HCT116 (cell line): ENCODE data around the gene MICALL1. TPM values are rescaled to one million over a fixed set of nuclear protein-coding genes. Genes with fewer than 3 reads are reported as not detected.

Source experiments
- ATAC-seq: fragments of 200-7000 bp; cut with Tn5 transposase; 2 replicates; pipeline ENCODE4 v1.9.1; 2020; ENCODE audit warnings: mild to moderate bottlenecking, moderate library complexity
- BruUV-seq: library from RNA; stranded (reverse); fragments of 400-500 nt; replicated peaks from 2 replicates; lab custom pipeline; 2021; lab: Mats Ljungman, UMichigan
- CTCF ChIA-PET: fragments of 300-600 bp; sonication (Branson Sonifier 250); formaldehyde crosslinking; loops from one replicate; lab custom pipeline; 2021; ENCODE audit warnings: antibody characterized with exemption; lab: Charles Lee
- POLR2A ChIA-PET: fragments of 300-600, 350-600 bp; sonication (Branson Sonifier 250); formaldehyde crosslinking; loops from one replicate; lab custom pipeline; 2021; ENCODE audit warnings: antibody characterized with exemption; lab: Charles Lee
- RAD21 ChIA-PET, 2 experiments: fragments of 300-600 bp; sonication (Branson Sonifier 250); formaldehyde crosslinking; loops; one replicate each; lab custom pipeline; 2023; ENCODE audit warnings: low total read pairs in 2 of 2; ENCODE audit not compliant: uncharacterized antibody in 2 of 2, unreplicated experiment in 2 of 2, low non-redundant PET in 1 of 2; lab: Charles Lee
- DNase-seq: peaks from one replicate; pipeline ENCODE4 v3.0.0-alpha.2; 2010; ENCODE audit warnings: low read depth, low spot score
- H2AFZ ChIP-seq: fragments of 200-600 bp; shearing (Covaris generic), sonication (generic); 2 replicates; pipeline ENCODE4 v1.6.1; 2017; ENCODE audit warnings: low read depth, mixed run types, mixed read lengths, antibody characterized with exemption, low read length; ENCODE audit not compliant: poor library complexity, severe bottlenecking
- H3K27ac ChIP-seq: 2 replicates; pipeline ENCODE4 v1.5.1; 2012; ENCODE audit warnings: low read depth, low read length
- H3K27me3 ChIP-seq: fragments of 200-600 bp; sonication (generic); 2 replicates; pipeline ENCODE4 v1.6.1; 2016; ENCODE audit warnings: mixed run types, low read length, mixed read lengths; ENCODE audit not compliant: insufficient read depth
- H3K36me3 ChIP-seq, 2 experiments: fragments of 200-500 bp in 1 of 2; fragments of 200-600 bp in 1 of 2; sonication (Bioruptor generic) in 1 of 2; sonication (generic) in 1 of 2; 2 replicates each; pipeline versions ENCODE4 v1.5.1 to v1.6.1; 2014 to 2016; ENCODE audit warnings: low read length in 2 of 2, inconsistent platforms in 1 of 2, mixed read lengths in 1 of 2, mixed run types in 1 of 2; ENCODE audit not compliant: insufficient read depth in 2 of 2, control insufficient read depth in 1 of 2
- H3K4me1 ChIP-seq, 2 experiments: fragments of 200-600 bp in 1 of 2; sonication (generic) in 1 of 2; 2 replicates each; pipeline versions ENCODE4 v1.5.1 to v1.6.1; 2012 to 2017; ENCODE audit warnings: low read length in 2 of 2, inconsistent platforms in 1 of 2, mild to moderate bottlenecking in 1 of 2, mixed read lengths in 1 of 2, mixed run types in 1 of 2, moderate library complexity in 1 of 2; ENCODE audit not compliant: insufficient read depth in 2 of 2, control insufficient read depth in 1 of 2
- H3K4me2 ChIP-seq: fragments of 200-600 bp; sonication (generic); 2 replicates; pipeline ENCODE4 v1.6.1; 2017; ENCODE audit warnings: mixed run types, low read length, mixed read lengths
- H3K4me3 ChIP-seq, 2 experiments: fragments of 200-600 bp in 1 of 2; sonication (generic) in 1 of 2; replicated peaks in 1 of 2; 2 replicates each; pipeline ENCODE4 v1.5.1; 2011 to 2016; ENCODE audit warnings: low read length in 2 of 2, control low read depth in 1 of 2, low read depth in 1 of 2, mild to moderate bottlenecking in 1 of 2, mixed read lengths in 1 of 2, mixed run types in 1 of 2
- H3K79me2 ChIP-seq: fragments of 200-600 bp; sonication (generic); 2 replicates; pipeline ENCODE4 v1.6.1; 2017; ENCODE audit warnings: mild to moderate bottlenecking, mixed run types, low read length, moderate library complexity, mixed read lengths; ENCODE audit not compliant: insufficient read depth
- H3K9ac ChIP-seq: fragments of 200-600 bp; sonication (generic); 2 replicates; pipeline ENCODE4 v1.6.1; 2016; ENCODE audit warnings: low read length, mixed read lengths
- H3K9me2 ChIP-seq: fragments of 200-600 bp; sonication (generic), shearing (Covaris generic); 2 replicates; pipeline ENCODE4 v1.6.1; 2017; ENCODE audit warnings: mixed run types, mild to moderate bottlenecking, moderate library complexity; ENCODE audit not compliant: insufficient read depth
- H3K9me3 ChIP-seq, 2 experiments: fragments of 200-500 bp in 1 of 2; fragments of 200-600 bp in 1 of 2; sonication (Bioruptor generic) in 1 of 2; sonication (generic) in 1 of 2; 2 replicates each; pipeline ENCODE4 v1.6.1; 2014 to 2017; ENCODE audit warnings: low read length in 2 of 2, mixed read lengths in 2 of 2, inconsistent platforms in 1 of 2, low read depth in 1 of 2, mild to moderate bottlenecking in 1 of 2, mixed run types in 1 of 2, moderate library complexity in 1 of 2; ENCODE audit not compliant: control insufficient read depth in 1 of 2, insufficient read depth in 1 of 2
- H4K20me1 ChIP-seq: fragments of 200-600 bp; sonication (generic), shearing (Covaris generic); 2 replicates; pipeline ENCODE4 v1.6.1; 2017; ENCODE audit warnings: mixed run types, mild to moderate bottlenecking, moderate library complexity; ENCODE audit not compliant: insufficient read depth
- CTCF ChIP-seq, 3 experiments: fragments of 200-600 bp in 1 of 3; sonication (generic) in 1 of 3; IDR thresholded peaks in 2 of 3; conservative IDR thresholded peaks in 1 of 3; 2 replicates each; pipeline ENCODE4 v1.5.1; 2012 to 2017; ENCODE audit warnings: low read depth in 2 of 3, low read length in 2 of 3, antibody characterized with exemption in 1 of 3, borderline replicate concordance in 1 of 3, control low read depth in 1 of 3, mild to moderate bottlenecking in 1 of 3, mixed read lengths in 1 of 3, mixed run types in 1 of 3, moderate library complexity in 1 of 3; ENCODE audit not compliant: insufficient read depth in 1 of 3
- EGR1 ChIP-seq: IDR thresholded peaks from 2 replicates; pipeline ENCODE4 v1.6.1; 2012; ENCODE audit warnings: low read depth
- ELF1 ChIP-seq: IDR thresholded peaks from 2 replicates; pipeline ENCODE4 v1.6.1; 2012; ENCODE audit warnings: low read depth, borderline replicate concordance
- FOSL1 ChIP-seq: IDR thresholded peaks from 2 replicates; pipeline ENCODE4 v1.6.1; 2012; ENCODE audit warnings: low read depth
- TCF7L2 ChIP-seq: IDR thresholded peaks from 2 replicates; pipeline ENCODE4 v1.7.0; 2011; ENCODE audit warnings: borderline replicate concordance, inconsistent platforms; ENCODE audit not compliant: insufficient read depth, insufficient read length; ENCODE audit errors: extremely low read depth
- YY1 ChIP-seq: IDR thresholded peaks from 2 replicates; pipeline ENCODE4 v1.6.1; 2011; ENCODE audit warnings: low read length, low read depth, moderate library complexity, mild to moderate bottlenecking; ENCODE audit not compliant: insufficient replicate concordance; ENCODE audit errors: extremely low read depth
- ZFX ChIP-seq: fragments of 450-650 bp; IDR thresholded peaks from 2 replicates; pipeline ENCODE4 v1.6.1; 2017
- ZNF274 ChIP-seq: fragments of 200-500 bp; sonication (Bioruptor generic); IDR thresholded peaks from 2 replicates; pipeline ENCODE4 v1.6.1; 2014; ENCODE audit warnings: mild to moderate bottlenecking, low read depth, low read length, inconsistent platforms
- intact Hi-C: fragments of 100-400 bp; cut with micrococcal nuclease; formaldehyde crosslinking; loops from 2 replicates; pipeline ENCODE4 v1.10.0; 2022
- total RNA-seq: library from RNA; stranded (reverse); gene quantifications from one replicate; pipeline ENCODE4 v1.2.1, GENCODE V29; 2021; ENCODE audit not compliant: unreplicated experiment
- TF ChIP-seq, protein P1 (sequence below): IDR thresholded peaks from 2 replicates; pipeline ENCODE4 v1.6.1; 2012; ENCODE audit warnings: low read depth
- TF ChIP-seq, protein P2 (sequence below): IDR thresholded peaks from 2 replicates; pipeline ENCODE4 v1.6.1; 2012

The MICALL1 gene
- total RNA-seq, 1 experiment from 2014 or later = 35.2 TPM

- POLR2A ChIA-PET = no interaction called here
Observed at GRCh38 chr22:37927637-37927936, 21.5 kb downstream of the MICALL1 start.

More at GRCh38 chr22:37927637-37927936, 21.5 kb downstream of the MICALL1 start:
- H3K4me1 ChIP-seq = no peaks in the 10 kb centered on the region
- no peak for TF ChIP-seq ELF1
- no peak for TF ChIP-seq FOSL1
- TF ChIP-seq CTCF (IDR thresholded peaks at IDR 0.05 in 2 of 3, conservative IDR thresholded peaks at IDR 0.05 in 1 of 3; ENCODE audit: borderline replicate concordance in 1 of 3, insufficient read depth in 1 of 3, low read depth in 2 of 3, low read length in 2 of 3) = no peak
- TF ChIP-seq, protein P1, sequence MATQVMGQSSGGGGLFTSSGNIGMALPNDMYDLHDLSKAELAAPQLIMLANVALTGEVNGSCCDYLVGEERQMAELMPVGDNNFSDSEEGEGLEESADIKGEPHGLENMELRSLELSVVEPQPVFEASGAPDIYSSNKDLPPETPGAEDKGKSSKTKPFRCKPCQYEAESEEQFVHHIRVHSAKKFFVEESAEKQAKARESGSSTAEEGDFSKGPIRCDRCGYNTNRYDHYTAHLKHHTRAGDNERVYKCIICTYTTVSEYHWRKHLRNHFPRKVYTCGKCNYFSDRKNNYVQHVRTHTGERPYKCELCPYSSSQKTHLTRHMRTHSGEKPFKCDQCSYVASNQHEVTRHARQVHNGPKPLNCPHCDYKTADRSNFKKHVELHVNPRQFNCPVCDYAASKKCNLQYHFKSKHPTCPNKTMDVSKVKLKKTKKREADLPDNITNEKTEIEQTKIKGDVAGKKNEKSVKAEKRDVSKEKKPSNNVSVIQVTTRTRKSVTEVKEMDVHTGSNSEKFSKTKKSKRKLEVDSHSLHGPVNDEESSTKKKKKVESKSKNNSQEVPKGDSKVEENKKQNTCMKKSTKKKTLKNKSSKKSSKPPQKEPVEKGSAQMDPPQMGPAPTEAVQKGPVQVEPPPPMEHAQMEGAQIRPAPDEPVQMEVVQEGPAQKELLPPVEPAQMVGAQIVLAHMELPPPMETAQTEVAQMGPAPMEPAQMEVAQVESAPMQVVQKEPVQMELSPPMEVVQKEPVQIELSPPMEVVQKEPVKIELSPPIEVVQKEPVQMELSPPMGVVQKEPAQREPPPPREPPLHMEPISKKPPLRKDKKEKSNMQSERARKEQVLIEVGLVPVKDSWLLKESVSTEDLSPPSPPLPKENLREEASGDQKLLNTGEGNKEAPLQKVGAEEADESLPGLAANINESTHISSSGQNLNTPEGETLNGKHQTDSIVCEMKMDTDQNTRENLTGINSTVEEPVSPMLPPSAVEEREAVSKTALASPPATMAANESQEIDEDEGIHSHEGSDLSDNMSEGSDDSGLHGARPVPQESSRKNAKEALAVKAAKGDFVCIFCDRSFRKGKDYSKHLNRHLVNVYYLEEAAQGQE = no peak
- no peak for TF ChIP-seq TCF7L2
- no peak for TF ChIP-seq YY1
- TF ChIP-seq ZNF274 = no peak
- no peak for TF ChIP-seq ZFX
- no peak for TF ChIP-seq EGR1
- TF ChIP-seq, protein P2, sequence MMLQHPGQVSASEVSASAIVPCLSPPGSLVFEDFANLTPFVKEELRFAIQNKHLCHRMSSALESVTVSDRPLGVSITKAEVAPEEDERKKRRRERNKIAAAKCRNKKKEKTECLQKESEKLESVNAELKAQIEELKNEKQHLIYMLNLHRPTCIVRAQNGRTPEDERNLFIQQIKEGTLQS = no peak
- no peaks in the 10 kb centered on the region for H3K9me3 ChIP-seq
- H3K36me3 ChIP-seq = peaks cover 11 to 17% of the 10 kb centered on the region in 2 experiments; a peak in 2 of 4 replicates
- H3K4me3 ChIP-seq = no peak overlapping the region
- H3K9ac ChIP-seq = no peak overlapping the region
- no peaks in the 10 kb centered on the region for H3K9me2 ChIP-seq
- no peaks in the 10 kb centered on the region for H3K27me3 ChIP-seq
- no peak overlapping the region for H3K27ac ChIP-seq
- no TSS peak for BruUV-seq
- H3K4me2 ChIP-seq = no peak overlapping the region
- CTCF ChIA-PET = no interaction called here
- RAD21 ChIA-PET = no interaction called here
- intact Hi-C loops = no loop called here
- H3K79me2 ChIP-seq = no peaks in the 10 kb centered on the region
- H4K20me1 ChIP-seq = no peaks in the 10 kb centered on the region
- no peak for ATAC-seq
- DNase-seq = no peak
- no peak overlapping the region for H2AFZ ChIP-seq
